LHCN-M2 (cell line): ENCODE measurements around the gene SHD. TPM values are rescaled to one million over a fixed set of nuclear protein-coding genes. Genes with fewer than 3 reads are reported as not detected.
"Not testable (repeated sequence)": the region's sequence is repeated elsewhere in the genome, so short reads cannot be mapped to it uniquely, and the experiment has no call there.

Experiments used
- DNase-seq: peaks from one replicate; pipeline ENCODE4 v3.0.0-alpha.2; 2012; ENCODE audit warnings: low read depth
- total RNA-seq: library from RNA; depleted of rRNA; stranded (reverse); fragments of >200 nt; gene quantifications from 2 replicates; pipeline ENCODE4 v1.2.3, GENCODE V29; 2014

The SHD gene
- total RNA-seq, 1 experiment from 2014 or later = 122 TPM

GRCh38 chr19:4267101-4267900 is 11.8 kb upstream of the SHD start:
- peak; percentile 74 for DNase-seq

DNA sequence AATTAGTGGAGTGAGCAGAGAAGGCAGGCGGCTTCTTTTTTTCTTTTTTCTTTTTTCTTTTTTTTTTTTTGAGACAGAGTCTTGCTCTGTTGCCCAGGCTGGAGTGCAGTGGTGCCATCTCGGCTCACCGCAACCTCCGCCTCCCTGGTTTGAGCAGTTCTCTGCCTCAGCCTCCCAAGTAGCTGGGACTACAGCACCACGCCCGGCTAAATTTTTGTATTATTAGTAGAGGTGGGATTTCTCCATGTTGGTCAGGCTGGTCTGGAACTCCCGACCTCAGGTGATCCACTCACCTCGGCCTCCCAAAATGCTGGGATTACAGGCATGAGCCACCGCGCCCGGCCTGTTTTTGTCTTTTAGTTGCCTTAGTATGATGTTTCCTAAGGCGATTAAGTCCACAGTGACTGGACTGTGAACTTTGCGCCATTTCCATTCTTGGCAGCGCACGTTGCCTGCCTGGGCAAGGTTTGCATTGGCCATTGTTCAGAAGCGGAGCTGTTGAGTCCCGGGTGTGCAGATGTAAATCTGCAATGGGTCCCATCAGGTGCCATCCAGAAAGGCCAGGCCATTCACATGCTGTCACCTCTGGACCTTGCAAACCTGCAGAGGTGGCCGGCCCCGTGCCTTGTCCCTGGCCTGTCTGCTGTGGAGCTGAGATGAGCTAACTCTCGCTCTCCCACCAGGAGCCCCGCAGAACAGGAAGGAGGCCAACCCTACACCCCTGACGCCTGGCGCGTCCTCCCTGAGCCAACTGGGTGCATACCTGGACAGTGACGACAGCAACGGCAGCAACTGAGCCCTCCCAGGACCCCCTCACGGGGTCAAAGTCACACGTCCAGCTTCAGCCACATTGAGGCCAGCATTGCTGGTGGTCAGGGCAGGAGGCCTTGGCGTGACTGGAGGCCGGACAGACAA is 10.9 kb upstream of the SHD start:
- DNase-seq = no peak

DNA sequence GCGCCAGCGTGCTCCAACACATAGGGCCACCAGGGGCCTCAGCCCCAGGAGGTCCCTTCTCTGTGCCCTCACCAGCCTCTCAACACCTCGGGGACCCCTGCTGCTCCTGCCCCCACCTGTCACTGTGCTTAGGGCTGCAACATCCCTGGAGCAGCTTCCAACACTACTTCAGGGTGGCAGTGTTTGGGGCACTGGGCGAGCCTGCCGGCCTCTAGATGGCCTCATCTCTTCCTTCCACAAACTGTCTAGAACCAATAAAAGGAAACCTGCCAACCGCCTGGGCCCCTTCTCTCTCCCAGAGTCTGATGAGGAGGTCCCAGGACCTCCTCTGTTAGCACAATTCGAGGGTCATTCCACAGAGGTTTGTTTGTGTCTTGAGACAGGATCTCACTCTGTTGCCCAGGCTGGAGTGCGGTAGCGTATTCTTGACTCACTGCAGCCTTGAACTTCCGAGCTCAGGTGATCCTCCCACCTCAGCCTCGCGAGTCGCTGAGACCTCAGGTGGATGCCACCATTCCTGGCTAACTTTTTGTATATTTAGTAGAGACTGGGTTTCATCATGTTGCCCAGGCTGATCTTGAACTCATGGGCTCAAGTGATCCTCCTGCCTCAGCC is 10.1 kb upstream of the SHD start:
- no peak for DNase-seq

GRCh38 chr19:4272894-4273293 is 6.2 kb upstream of the SHD start:
- no peak for DNase-seq

GRCh38 chr19:4274321-4274686 is 4.8 kb upstream of the SHD start:
- not testable (repeated sequence) for DNase-seq

DNA sequence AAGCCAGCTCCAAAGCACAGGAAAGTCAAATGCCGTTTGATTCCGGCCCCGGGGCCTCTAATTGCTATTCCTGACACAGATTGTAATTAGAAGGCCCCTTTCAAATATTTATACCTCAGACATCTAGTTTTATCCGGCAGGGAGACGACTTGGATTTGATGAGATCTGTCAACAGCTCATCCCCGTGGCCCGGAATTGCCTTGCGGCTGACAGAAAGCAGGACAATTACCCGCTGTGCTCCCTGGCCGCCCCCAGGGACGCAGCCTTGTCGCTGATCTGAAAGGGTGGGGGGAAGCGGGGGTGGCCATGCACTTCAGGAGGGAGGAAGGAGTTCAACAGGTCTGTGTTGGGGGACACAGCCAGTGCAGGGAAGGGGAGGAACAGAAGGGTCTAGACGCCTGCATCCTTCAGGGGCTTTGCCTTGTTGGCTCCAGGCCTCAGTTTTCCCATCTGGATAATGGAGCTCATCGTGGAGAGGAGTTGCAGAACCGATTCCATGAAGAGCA is 1.8 kb upstream of the SHD start:
- DNase-seq = no peak

DNA sequence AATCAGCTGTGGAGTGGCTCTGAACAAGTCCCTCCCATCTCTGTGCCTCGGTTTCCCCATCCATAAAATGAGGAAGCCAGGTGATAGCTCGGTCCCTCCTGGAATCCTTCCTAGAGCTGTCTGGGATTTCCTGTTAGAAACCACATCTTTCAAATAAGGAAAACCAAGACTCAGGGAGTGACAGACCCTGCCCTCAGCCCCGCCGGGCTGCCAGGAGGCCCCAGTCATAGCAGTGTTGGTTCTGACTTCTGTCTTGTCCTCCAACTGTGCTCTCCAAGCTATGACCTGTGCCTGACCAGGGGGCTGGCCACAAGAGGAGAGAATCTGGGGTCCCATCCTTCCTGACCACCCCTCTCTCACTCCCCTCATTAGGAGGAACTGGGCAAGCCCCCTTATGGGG is 1.1 kb upstream of the SHD start:
- peak; percentile 39 for DNase-seq

- no peak for DNase-seq
Measured at GRCh38 chr19:4279267-4279529, 132 bp downstream of the SHD start.

DNA sequence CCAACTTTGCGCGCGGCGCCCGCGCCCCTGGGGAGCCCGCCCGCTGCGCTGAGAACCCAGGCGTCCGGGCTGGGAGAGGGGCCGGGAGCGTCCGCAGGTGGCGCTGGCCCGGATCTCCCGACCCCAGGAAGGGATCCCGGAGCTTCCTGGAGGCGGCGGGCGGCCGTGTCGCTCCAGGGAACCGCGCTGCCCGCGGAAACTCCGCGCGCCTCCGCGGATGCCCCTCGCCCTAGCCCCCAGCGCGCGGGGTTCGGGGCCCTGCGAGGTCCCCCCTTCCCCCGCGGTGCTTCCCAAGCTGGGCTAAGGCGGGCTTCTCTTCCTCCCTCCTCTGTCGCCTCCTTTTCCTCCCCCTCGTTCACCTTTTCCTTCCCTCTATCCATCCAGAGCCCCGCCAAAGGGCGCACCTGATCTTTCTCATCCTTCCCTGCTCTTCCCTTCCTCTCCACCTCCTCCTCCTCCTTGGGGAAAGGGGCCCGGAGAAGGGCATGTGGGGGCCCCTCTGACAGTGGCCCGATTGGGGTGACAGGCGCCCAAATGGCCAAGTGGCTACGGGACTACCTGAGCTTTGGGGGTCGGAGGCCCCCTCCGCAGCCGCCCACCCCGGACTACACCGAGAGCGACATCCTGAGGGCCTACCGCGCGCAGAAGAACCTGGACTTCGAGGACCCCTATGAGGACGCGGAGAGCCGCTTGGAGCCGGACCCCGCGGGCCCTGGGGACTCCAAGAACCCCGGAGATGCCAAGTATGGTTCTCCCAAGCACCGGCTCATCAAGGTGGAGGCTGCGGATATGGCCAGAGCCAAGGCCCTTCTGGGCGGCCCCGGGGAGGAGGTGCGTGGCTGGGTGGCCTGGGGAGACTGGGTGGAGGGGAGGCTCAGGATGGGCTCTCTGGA is 710 bp downstream of the SHD start:
- no peak for DNase-seq

GRCh38 chr19:4284176-4284958 is 5.3 kb downstream of the SHD start:
- peak; percentile 29 for DNase-seq

DNA sequence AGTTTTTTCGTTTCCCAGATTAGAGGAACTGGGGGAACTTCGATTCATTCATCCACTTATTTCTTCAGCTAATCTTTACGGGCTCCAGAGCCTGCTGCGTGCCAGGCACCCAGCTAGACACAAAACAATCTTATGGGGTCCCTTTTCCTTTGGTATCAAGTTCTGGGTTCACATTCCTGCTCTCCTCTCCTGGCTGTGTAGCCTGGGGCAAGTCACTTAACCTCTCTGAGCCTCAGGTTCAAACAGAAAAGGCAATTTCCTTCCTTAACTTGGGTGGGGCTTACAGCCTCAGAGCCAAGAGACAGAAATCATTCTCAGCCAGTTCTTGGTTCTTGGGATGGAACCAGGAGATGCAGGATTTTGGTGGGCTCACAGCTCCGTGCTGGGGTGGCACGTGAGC is 5.9 kb downstream of the SHD start:
- DNase-seq = no peak

GRCh38 chr19:4286141-4286540 is 7.1 kb downstream of the SHD start:
- not testable (repeated sequence) for DNase-seq

DNA sequence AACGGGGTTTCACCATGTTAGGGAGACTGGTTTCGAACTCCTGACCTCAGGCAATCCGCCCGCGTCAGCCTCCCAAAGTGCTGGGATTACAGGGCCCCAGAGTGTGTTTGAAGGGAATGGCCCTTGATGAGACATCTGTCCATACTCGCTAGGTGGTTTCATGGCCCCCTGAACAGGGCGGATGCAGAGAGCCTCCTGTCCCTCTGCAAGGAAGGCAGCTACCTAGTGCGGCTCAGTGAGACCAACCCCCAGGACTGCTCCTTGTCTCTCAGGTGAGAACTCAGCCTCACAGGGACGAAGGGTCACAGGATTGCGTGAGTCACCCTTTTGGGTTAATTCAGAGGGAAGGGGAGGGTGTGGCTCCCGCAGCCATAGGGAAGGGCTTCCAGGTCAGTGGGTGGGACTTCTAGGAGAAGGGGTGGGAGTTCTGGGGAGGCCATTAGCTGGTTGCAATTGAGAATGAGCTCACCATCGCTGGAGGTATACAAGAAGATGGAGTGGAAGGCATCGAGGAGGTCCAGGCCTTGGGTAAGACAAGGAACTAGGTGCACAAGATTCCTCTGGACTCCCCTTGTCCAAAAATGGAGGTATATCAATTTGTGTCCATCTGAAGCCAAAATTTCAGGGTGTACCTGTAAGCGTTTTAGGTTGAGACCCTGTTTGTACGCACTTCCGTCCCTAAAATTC is 9.2 kb downstream of the SHD start:
- no peak for DNase-seq

- no peak for DNase-seq
Measured at GRCh38 chr19:4291184-4291732, 12.2 kb downstream of the SHD start.

- no peak for DNase-seq
Measured at GRCh38 chr19:4292515-4292914, 13.4 kb downstream of the SHD start.

DNA sequence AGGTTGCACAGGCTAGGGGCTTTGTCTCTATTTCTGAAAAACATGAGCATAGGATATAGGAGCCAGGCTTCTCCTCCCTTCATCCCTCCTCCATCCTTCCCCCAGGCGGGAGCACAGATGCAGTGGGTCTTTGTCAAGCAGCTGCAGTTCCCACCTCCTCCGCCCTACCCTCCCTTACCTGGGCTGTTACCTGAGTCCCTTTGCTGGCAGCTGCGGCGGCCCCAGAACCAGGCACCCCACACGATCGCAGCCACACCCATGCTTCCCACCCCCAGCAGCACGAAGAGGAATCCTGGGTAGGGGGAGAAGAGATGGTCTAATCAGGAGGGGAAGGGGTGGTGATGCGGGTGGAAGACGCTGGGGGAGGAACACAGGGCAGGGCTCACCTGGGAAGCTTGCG is 15.3 kb downstream of the SHD start:
- no peak for DNase-seq

DNA sequence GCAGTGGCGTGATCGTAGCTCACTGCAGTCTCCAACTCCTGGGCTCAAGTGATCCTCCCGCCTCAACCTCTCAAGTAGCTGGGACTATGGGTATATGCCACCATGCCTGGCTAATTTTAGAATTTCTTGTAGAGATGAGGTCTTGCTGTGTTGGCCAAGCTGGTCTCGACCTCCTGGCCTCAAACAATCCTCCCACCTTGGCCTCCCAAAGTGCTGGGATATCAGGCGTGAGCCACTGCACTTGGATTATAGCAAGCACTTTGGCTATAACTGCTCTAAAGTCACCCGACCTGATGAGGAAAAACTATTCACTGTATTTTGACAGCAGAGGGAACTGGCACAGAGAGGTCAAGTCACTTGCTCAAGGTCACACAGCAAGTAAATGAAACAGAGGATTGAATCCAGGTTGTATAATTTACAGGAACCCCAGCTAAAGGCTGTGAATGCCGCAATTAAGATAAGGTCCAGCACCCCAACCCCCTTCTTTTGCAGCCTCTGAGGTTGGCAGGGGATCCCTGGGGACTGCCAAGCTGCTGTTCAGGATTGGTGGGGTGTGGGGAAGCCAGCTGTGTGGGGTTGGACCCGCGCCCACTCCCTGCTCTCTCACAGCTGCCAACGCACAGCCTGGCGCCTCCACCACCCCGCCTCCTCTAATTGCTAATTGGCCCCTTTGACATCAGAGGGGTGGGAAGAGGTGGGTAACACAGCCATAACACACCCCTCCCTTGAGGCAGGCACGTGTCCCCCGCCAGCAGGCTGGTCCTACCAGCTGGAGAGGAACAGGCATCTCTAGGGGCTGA is 17.1 kb downstream of the SHD start:
- peak; percentile 70 for DNase-seq

GRCh38 chr19:4297901-4298809 is 19.1 kb downstream of the SHD start:
- no peak for DNase-seq
